ENCODE measurements around the gene DOCK2.
A peak's percentile ranks its signal among the peaks of the same experiment; 100 is the strongest.
"Not testable (repeated sequence)": the region's sequence is repeated elsewhere in the genome, so short reads cannot be mapped to it uniquely, and the experiment has no call there.

Gene DOCK2

DNA sequence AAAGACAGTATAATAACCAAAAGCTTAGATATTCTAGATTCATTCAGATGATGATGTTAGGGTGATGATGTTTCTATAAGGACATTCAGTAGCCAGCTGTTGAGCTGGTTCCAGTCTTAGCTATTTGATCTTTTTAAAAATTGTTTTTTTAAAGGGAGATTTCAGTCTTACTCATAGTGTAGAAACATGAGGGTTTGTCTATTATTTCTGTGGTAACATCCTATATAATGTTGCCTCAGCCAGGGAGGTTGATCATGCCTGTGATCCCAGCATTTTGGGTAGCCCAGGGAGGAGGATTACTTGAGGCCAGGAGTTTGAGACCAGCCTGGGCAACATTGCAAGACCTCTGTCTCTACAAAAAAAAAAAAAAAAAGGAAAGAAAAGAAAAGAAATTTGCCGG, 167.8 kb downstream of the DOCK2 start:
- no peak for DNase-seq (ENCODE audit: low spot score)
- TF ChIP-seq, protein P1, sequence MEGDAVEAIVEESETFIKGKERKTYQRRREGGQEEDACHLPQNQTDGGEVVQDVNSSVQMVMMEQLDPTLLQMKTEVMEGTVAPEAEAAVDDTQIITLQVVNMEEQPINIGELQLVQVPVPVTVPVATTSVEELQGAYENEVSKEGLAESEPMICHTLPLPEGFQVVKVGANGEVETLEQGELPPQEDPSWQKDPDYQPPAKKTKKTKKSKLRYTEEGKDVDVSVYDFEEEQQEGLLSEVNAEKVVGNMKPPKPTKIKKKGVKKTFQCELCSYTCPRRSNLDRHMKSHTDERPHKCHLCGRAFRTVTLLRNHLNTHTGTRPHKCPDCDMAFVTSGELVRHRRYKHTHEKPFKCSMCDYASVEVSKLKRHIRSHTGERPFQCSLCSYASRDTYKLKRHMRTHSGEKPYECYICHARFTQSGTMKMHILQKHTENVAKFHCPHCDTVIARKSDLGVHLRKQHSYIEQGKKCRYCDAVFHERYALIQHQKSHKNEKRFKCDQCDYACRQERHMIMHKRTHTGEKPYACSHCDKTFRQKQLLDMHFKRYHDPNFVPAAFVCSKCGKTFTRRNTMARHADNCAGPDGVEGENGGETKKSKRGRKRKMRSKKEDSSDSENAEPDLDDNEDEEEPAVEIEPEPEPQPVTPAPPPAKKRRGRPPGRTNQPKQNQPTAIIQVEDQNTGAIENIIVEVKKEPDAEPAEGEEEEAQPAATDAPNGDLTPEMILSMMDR (IDR thresholded peaks at IDR 0.05; ENCODE audit: extremely low read depth, missing control alignments), result no peak

DNA sequence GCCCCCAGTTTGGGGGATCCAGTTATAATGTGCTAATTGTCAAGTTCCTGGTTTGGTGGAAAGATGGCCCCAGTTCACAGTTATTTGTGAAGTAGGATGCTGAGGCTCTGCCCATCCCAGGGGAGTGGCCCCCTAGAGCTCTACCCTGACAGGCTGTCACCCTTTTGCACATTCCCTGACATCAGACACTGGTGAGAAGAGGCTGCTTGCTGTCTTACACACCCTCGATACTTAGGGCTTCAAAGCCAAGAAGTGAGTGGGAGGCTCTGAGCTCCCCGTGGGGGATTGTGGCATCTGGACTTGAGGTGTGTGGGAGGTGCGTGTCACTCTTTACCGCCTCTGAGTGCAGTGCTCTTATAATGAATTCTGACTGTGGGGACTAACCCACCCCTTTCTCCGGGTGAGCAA, 168.5 kb downstream of the DOCK2 start:
- peak; percentile 74 for DNase-seq (ENCODE audit: low spot score)
- TF ChIP-seq, protein P1 (IDR thresholded peaks at IDR 0.05; ENCODE audit: extremely low read depth, missing control alignments), result no peak

DNA sequence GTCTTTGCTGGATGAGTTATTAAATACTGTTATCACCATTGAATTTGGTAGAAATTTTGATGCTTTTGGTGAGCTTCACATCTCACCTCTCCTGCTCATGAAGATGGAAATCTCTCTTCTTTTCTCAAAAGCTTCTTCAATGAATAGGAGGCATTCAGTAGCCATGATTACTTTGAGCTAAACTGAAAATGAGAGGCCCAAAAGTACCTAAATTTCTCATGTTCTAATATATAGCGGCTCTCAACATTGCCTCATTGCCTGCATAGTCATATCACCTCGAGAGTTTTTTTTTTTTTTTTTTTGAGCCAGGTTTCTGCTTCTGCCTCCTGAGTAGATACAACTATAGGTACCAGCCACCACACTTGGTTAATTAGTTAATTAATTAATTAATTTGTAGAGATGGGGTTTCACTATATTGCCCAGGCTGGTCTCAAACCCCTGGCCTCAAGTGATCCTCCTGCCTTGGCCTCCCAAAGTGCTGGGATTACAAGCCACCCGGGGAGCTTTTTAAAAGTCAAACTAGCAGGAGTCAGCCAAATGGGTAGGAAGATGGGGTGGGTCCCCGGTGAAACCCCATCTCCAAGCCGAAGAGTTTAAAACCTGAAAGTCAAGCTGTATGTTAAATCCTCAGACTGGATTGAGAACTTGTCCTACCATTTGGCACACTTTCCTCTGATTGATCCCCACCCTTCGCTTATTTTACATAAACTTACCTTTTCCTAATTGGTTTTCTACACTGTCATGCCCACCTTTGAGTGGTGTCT, 169.0 kb downstream of the DOCK2 start:
- peak; percentile 59 for DNase-seq (ENCODE audit: low spot score)

DNA sequence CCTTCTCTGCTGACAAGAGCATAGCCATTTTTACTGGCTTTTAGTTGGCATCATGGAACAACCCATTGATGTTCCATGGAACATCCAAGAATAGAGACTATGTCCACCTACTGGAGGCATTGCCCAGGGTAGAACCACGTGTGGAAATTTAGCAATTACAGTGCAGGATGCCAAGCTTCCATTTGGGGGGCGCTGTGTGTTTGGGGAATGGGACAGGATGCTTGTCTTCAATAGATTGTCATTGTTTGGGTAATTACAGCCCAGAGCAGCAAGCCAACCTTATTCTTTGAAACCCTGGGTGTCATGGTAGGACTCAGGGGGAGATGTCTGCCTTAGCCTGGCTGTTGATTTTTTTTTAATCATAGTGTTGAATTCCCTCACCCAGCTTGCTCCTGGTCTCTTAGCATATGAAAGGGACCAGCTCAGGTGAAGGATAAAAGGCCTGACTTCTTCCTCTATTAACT, 171.1 kb downstream of the DOCK2 start:
- DNase-seq (ENCODE audit: low spot score), result no peak
- TF ChIP-seq, protein P1 (IDR thresholded peaks at IDR 0.05; ENCODE audit: extremely low read depth, missing control alignments), result no peak

More for the DNA sequence above, 169.0 kb downstream of the DOCK2 start:
- TF ChIP-seq, protein P1 (IDR thresholded peaks at IDR 0.05; ENCODE audit: extremely low read depth, missing control alignments), result no peak

DNA sequence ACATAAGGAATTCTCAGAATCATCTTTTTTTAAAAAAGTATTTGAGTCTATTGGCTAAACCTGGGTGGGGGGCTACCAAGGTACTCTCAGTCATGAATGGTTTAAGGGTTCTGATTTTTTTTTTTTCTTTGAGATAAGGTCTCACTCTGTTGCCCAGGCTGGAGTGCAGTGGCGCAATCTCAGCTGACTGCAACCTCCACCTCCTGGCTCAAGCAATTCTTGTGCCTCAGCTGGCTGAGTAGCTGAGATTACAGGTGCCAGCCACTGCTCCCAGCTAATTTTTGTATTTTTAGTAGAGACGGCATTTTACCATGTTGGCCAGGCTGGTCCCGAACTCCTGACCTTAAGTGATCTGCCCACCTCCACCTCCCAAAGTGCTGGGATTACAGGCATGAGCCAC, 171.8 kb downstream of the DOCK2 start:
- DNase-seq (ENCODE audit: low spot score), result not testable (repeated sequence)

- no peak for DNase-seq (ENCODE audit: low spot score)
- TF ChIP-seq, protein P1 (IDR thresholded peaks at IDR 0.05; ENCODE audit: extremely low read depth, missing control alignments), result no peak
These were observed 172.2 kb downstream of the DOCK2 start for GRCh38 chr5:169809281-169809680.

DNA sequence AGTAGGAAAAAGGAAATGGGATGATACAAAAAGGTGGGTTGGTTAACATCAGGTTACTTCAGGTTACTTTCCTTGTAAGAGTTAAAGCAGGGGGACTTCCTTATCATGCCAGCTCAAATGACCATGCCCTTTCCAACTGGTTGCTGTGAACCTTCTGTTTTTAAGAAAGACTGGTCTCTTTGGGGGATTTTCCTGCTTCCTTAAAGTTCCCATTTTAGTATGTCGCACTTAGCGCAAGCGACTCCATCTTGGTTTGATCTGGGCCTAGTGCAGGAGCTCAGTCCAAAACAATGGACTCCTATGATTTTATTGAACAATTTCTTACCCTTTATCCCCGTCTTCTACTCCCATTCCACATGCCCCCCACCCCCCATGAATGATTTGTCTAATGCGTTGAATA, 173.4 kb downstream of the DOCK2 start:
- TF ChIP-seq, protein P1 (IDR thresholded peaks at IDR 0.05; ENCODE audit: extremely low read depth, missing control alignments), result no peak

GRCh38 chr5:169811023-169811422, 173.9 kb downstream of the DOCK2 start:
- DNase-seq (ENCODE audit: low spot score), result no peak
- TF ChIP-seq, protein P1 (IDR thresholded peaks at IDR 0.05; ENCODE audit: extremely low read depth, missing control alignments), result no peak

More for the DNA sequence above, 173.4 kb downstream of the DOCK2 start:
- no peak for DNase-seq (ENCODE audit: low spot score)
